HG02870 (cell line): ENCODE measurements around the gene TMEM38B.
"Not testable (repeated sequence)": the region's sequence is repeated elsewhere in the genome, so short reads cannot be mapped to it uniquely, and the experiment has no call there.

Experiments used
- ATAC-seq: cut with Tn5 transposase; IDR thresholded peaks from one replicate; pipeline ENCODE4 v1.9.1; 2021; ENCODE audit warnings: mild to moderate bottlenecking, moderate library complexity; ENCODE audit not compliant: unreplicated experiment

TMEM38B gene

DNA sequence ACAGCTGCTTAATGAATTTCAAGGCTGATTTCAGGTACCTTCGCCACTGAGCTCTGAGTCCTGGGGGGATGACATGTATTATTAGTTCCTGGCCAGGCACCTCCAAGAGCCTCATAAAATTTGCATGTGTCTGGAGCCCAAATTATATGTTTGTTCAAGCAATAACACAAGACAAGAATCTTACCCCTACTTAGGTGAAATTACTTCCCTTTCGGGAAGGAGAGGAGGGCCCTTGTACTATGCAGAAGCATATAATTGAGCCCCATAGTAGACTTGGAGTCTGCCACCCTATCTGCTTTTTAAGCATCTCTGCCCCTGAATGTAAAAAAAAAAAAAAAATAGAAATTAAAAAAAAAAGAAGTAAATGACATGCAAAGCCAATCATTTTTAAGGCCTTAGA, 13.0 kb upstream of the TMEM38B start:
- no peak for ATAC-seq

DNA sequence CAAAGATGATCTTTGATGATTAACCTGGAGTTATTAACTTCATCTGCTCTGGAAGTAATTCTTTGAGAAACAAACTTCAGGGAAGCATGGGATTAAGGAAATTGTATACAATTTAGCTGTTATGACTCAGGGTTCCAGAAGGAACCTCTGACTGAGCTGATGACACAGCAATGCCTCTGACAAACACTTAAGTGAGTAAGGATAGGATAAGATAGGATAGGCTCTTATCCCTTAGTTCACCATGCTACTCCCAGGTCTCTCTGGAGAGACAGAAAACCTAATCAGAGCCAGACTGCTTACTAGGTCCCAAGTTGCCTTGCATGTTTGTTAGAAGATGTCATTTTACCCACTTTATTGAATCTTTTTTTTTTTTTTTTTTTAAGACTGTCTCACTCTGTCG, 12.6 kb upstream of the TMEM38B start:
- no peak for ATAC-seq

DNA sequence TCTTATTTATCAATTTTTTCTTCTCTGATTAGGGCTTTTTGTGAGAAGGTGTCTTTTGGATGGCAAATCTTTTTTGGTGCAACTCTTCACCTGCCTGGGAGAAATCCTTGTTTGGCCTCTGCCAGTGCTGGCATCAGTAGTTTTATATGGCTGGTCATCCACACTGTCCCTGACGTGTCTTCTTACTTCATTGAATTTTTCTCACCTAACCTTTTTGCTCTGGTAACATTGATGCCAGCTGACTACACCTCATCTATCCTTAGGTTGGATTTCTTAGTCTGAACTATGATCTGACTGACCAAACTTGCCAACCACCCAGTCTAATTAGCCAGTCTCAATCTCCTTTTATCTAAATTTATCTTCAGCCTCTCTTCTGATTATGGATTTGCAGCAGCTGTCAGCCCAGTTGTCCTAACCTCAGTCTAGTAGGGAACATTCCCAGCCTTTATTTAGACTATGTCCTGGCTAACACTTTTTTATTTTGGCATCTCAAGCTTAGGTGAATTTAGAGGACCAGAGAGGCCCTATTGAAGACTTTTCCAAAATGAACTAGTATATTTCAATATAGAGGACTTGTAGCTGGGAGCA, 10.6 kb upstream of the TMEM38B start:
- ATAC-seq, result no peak

DNA sequence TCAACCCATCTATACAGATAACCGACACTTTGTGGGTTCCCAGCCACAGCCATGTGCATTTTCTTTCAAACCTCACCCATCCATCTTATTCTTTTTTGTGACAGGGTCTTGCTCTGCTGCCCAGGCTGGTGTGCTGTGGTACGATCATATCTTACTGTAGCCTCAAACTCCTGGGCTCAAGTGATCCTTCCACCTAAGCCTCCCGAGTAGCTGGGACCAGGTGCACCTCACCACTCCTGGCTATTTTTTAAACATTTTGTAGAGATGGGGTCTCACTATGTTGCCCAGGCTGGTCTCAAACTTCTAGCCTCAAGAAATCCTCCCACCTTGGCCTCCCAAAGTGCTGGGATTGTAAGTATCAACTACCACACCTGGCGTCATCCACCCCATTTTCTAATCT, 7.4 kb upstream of the TMEM38B start:
- no peak for ATAC-seq

DNA sequence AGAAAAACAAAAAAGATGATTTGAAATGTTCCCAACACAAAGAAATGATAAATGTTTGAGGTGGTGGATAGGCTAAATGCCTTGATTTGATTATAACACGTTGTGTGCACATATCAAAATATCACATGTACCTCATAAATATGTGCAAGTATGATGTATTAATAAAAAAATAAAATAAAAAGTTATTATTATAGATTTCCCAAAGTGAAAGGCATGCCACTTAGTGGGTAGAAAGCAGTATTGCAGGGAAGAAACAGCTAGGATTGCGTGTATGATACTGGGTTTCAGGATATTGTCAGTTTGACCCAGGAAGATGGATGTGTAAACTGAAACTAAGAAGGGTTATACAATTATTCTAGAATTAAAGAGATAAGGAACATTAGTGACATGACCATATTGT, 3.6 kb upstream of the TMEM38B start:
- no peak for ATAC-seq

- ATAC-seq, result peak; percentile 28
Measured at GRCh38 chr9:105693435-105694189, 729 bp upstream of the TMEM38B start.

DNA sequence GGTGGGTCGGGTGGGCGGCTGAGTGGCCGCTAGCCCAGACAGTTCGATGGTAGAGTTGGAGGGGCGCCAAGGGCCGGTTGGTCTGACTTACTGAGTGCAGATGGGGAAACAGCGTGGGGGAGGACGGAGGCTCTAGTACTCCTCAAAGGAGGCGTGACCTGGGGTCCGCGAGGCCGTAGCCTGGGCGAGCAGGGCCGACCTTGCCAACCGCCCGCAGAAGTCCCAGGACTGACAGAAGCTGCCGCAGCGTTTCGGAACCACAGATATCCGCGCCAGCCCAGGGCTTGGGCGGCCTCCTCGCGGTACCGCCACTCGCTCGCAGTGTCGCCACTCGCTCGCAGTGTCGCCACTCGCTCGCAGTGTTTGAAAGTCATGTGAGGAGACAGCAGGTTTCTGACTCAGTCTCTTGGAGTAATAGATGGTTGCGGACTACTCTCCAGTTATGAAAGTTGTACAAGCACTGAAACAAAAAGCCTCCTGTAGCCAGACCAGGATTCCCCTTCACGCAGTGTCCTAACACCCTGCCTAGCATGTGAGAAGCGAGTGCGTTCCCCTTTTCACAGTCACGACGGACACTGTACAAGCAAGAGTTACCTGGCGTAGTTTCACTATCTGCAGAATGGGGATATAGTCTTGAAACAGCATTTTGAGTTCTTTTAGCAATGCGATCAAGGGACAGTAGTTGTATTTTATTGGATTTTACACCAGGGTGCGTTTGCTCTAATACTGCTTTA, 674 bp downstream of the TMEM38B start:
- peak; percentile 65 for ATAC-seq

GRCh38 chr9:105696219-105696793, 2.0 kb downstream of the TMEM38B start:
- no peak for ATAC-seq

DNA sequence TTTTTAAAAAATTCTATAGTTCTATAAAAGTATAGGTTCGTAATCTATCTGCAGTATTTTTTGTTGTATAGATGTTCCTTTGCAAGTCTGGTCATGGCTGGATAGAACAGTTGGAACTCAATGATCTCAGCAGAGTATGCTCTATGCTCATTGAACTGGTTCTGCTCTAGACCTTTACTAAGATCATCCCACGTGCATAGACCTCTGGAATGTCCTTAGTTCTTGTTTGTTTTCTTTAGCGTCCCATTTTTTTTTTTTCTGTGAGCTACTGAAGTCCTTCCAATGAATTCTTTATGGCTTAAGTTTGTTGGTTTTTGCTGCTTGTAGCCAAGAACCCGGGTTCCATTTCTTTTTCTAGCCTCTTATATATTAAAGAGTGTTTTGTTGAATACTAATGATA, 3.5 kb downstream of the TMEM38B start:
- ATAC-seq, result no peak

GRCh38 chr9:105698348-105698870, 4.1 kb downstream of the TMEM38B start:
- ATAC-seq, result no peak

GRCh38 chr9:105700668-105701067, 6.3 kb downstream of the TMEM38B start:
- ATAC-seq, result no peak

DNA sequence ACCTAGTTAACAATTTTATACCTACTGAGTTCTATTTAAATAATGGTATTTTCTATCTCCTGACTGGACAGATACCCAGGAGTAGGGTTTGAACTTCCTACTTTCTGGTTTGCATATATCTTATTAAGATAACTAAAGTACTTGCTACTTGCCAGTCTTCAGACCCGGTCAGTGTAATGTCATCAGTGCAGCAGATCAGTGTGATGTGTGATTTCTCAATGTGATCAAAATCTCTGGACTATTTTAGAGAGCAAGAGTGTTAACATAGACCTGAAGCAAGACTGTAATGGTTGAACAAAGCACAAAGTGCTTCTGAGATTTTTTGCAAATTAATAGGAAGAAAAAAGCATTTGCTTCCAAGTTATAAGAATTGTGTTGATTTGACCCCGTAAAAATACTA, 6.8 kb downstream of the TMEM38B start:
- ATAC-seq, result no peak

- no peak for ATAC-seq
Measured at GRCh38 chr9:105702207-105702606, 7.9 kb downstream of the TMEM38B start.

GRCh38 chr9:105703638-105704037, 9.3 kb downstream of the TMEM38B start:
- not testable (repeated sequence) for ATAC-seq

- no peak for ATAC-seq
Measured at GRCh38 chr9:105706156-105706555, 11.8 kb downstream of the TMEM38B start.

GRCh38 chr9:105708405-105708804, 14.1 kb downstream of the TMEM38B start:
- ATAC-seq, result no peak

DNA sequence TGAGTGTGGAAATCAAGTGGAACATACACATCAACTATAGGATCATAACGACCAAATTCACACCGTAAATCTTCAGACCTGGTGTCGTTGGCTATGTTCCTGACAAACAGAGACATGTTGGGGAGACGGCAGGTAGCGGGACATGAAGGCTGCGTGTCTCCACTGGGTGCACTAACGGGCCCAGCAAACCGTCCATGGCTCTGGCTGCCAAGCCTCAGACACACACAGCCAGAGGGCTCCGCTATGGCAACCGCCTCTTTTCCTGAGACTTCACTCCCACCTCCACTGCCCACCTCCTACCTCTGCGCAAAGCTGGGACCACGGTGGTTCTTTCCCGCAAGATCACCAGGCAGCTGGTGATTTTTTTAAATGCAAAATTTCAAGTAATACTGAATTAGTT, 16.3 kb downstream of the TMEM38B start:
- ATAC-seq, result no peak

- ATAC-seq, result no peak
Measured at GRCh38 chr9:105711867-105712266, 17.5 kb downstream of the TMEM38B start.

DNA sequence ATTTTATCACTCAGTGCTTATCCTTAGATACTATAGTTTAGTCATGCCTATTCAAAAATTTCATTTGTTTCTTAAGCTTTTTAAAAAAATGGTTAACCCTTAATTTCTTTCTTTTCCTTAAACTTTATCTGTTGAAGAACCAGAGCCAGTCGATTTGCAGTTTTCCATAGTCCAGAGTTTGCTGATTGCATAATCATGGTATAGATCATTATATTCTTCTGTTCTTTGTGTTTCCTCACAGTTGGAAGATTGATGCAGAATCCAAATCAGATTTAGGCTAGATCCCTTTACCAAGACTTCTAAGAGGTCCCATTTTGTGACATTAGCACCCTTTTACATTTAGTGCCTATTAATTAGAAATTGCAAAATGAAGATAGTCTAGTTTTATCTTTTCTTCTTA, 18.0 kb downstream of the TMEM38B start:
- no peak for ATAC-seq

GRCh38 chr9:105712773-105713172, 18.4 kb downstream of the TMEM38B start:
- no peak for ATAC-seq

DNA sequence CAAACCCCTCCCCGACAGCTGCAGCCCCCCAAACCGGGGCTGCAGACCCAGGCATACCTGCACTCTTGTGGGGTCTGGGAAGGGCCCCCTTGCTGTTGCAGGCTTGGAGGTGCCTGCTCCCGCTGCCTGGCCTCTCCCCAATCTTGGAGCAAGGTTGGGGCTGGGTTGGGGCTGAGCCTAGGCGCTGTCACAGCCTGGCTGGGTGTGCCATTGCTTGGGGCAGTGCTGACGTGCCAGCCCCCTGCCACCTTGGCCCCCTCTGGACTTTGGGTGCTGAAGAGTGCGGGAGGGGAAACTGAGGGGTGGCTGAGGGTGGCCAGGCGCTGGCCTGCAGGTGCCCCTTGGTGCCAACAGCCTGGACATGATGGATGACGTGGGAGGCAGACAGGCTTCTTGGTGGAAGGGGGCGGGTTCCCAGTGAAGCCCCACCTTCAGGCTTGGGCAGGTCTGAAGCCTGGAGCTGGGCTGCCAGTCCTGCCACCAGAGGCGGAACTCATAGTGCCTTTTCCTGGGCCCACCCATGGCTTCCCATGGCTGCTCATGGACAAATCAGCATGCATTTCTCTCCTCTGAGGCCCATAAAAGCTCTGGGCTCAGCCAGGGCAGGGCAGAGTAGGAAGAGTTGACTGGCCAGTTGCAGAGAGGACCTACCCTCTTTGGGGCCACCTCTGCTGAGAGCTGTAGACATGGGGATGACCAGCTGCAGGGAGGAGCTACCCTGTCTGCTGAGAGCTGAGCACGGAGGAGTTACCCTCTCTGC, 19.1 kb downstream of the TMEM38B start:
- no peak for ATAC-seq
